HepG2 (cell line): Measurements from ENCODE around the gene HPCAL1. TPM values are rescaled to one million over a fixed set of nuclear protein-coding genes. Genes with fewer than 3 reads are reported as not detected.

Experiments used
- ATAC-seq: fragments of 200-7000 bp; cut with Tn5 transposase; 3 replicates; pipeline ENCODE4 v1.9.1; 2020; ENCODE audit warnings: mild to moderate bottlenecking, moderate library complexity
- BruUV-seq: library from RNA; stranded (reverse); fragments of 400-500 nt; replicated peaks from 2 replicates; lab custom pipeline; 2021; lab: Mats Ljungman, UMichigan
- CTCF ChIA-PET: fragments of 300-600 bp; formaldehyde crosslinking; extraction: SDS; loops from one replicate; lab custom pipeline; 2021; ENCODE audit warnings: low total read pairs, inconsistent platforms, low intra/inter-chr PET ratio; lab: Yijun Ruan, JAX
- POLR2A ChIA-PET: fragments of 350-600 bp; sonication (Branson Sonifier 250); formaldehyde crosslinking; loops from one replicate; lab custom pipeline; 2020; ENCODE audit warnings: antibody characterized with exemption, inconsistent platforms; lab: Yijun Ruan, JAX
- DNase-seq: peaks from one replicate; pipeline ENCODE4 v3.0.0-alpha.2; 2015; ENCODE audit warnings: low spot score
- FAIRE-seq: peaks from 3 replicates; lab custom pipeline; 2011; peaks lifted over from hg19 to GRCh38; lab: Jason Lieb, UNC
- H2AFZ ChIP-seq: one replicate; pipeline ENCODE4 v1.6.1; 2011; ENCODE audit warnings: low read length, inconsistent platforms
- H3K27ac ChIP-seq: fragments of 300-600 bp; 3 replicates; pipeline ENCODE4 v1.8.0; 2011; ENCODE audit warnings: mixed run types, mild to moderate bottlenecking, mixed read lengths, low read length, inconsistent platforms; ENCODE audit not compliant: insufficient read depth; ENCODE audit errors: extremely low read length
- H3K27me3 ChIP-seq, 2 experiments: fragments of 200-600 bp in 1 of 2; 2 replicates in 1 of 2; 3 replicates in 1 of 2; pipeline versions ENCODE4 v1.6.0 to v1.8.0; 2011; ENCODE audit warnings: low read length in 2 of 2, mild to moderate bottlenecking in 2 of 2, moderate library complexity in 2 of 2, inconsistent platforms in 1 of 2; ENCODE audit not compliant: insufficient read depth in 2 of 2, control insufficient read depth in 1 of 2
- H3K36me3 ChIP-seq, 2 experiments: fragments of 200-600 bp in 1 of 2; replicated peaks in 1 of 2; 2 replicates in 1 of 2; 3 replicates in 1 of 2; pipeline versions ENCODE4 v1.5.1 to v1.8.0; 2011; ENCODE audit warnings: low read length in 2 of 2, inconsistent platforms in 1 of 2; ENCODE audit not compliant: insufficient read depth in 2 of 2, control insufficient read depth in 1 of 2
- H3K4me1 ChIP-seq: 2 replicates; pipeline ENCODE4 v1.5.1; 2012; ENCODE audit warnings: low read length, inconsistent platforms; ENCODE audit not compliant: insufficient read depth
- H3K4me2 ChIP-seq: 2 replicates; pipeline ENCODE4 v1.6.0; 2011; ENCODE audit warnings: low read depth, low read length, inconsistent platforms
- H3K4me3 ChIP-seq, 3 experiments: fragments of 200-600 bp in 1 of 3; sonication (generic), shearing (Covaris generic) in 1 of 3; replicated peaks in 1 of 3; 2 replicates each; pipeline ENCODE4 v1.5.1; 2011 to 2016; ENCODE audit warnings: low read length in 3 of 3, inconsistent platforms in 2 of 3, low read depth in 2 of 3, mild to moderate bottlenecking in 2 of 3, control low read depth in 1 of 3, mixed read lengths in 1 of 3; ENCODE audit not compliant: insufficient read depth in 1 of 3
- H3K79me2 ChIP-seq: one replicate; pipeline ENCODE4 v1.6.1; 2011; ENCODE audit warnings: low read length, inconsistent platforms; ENCODE audit not compliant: insufficient read depth
- H3K9ac ChIP-seq: 2 replicates; pipeline ENCODE4 v1.6.0; 2011; ENCODE audit warnings: mild to moderate bottlenecking, low read depth, low read length, inconsistent platforms; ENCODE audit not compliant: insufficient read depth
- H3K9me3 ChIP-seq: 2 replicates; pipeline ENCODE4 v1.5.1; 2012; ENCODE audit warnings: mild to moderate bottlenecking, low read length
- H4K20me1 ChIP-seq: 2 replicates; pipeline ENCODE4 v1.6.0; 2011; ENCODE audit warnings: inconsistent platforms, mild to moderate bottlenecking, low read length, moderate library complexity; ENCODE audit not compliant: insufficient read depth
- ARNT2 ChIP-seq: sonication (generic); formaldehyde crosslinking; IDR thresholded peaks from 2 replicates; pipeline ENCODE4 v1.8.0; 2022; ENCODE audit warnings: mild to moderate bottlenecking, low read depth, missing genetic modification reagents, moderate library complexity
- ATF7 ChIP-seq, 2 experiments: fragments of 450-650 bp in 1 of 2; sonication (generic) in 1 of 2; formaldehyde crosslinking in 1 of 2; IDR thresholded peaks; 2 replicates each; pipeline versions ENCODE4 v1.4.0 to v1.6.1; 2016 to 2020; ENCODE audit warnings: antibody characterized with exemption in 1 of 2, mild to moderate bottlenecking in 1 of 2, missing genetic modification reagents in 1 of 2
- HBP1 ChIP-seq: IDR thresholded peaks from 2 replicates; pipeline ENCODE4 v1.6.1; 2016; ENCODE audit warnings: low read depth, control low read depth
- HNF4A ChIP-seq: sonication (generic); formaldehyde crosslinking; IDR thresholded peaks from 2 replicates; pipeline ENCODE4 v1.4.0; 2020; ENCODE audit warnings: missing genetic modification reagents
- HOXA3 ChIP-seq: sonication (generic); formaldehyde crosslinking; IDR thresholded peaks from 2 replicates; pipeline ENCODE4 v1.5.0; 2020; ENCODE audit warnings: missing genetic modification reagents
- SRY ChIP-seq: sonication (generic); formaldehyde crosslinking; IDR thresholded peaks from 2 replicates; pipeline ENCODE4 v1.8.0; 2022; ENCODE audit warnings: mild to moderate bottlenecking, missing genetic modification reagents
- THAP8 ChIP-seq: sonication (generic); formaldehyde crosslinking; IDR thresholded peaks from 2 replicates; pipeline ENCODE4 v1.5.1; 2020; ENCODE audit warnings: missing genetic modification reagents, mild to moderate bottlenecking, borderline replicate concordance
- ZBTB4 ChIP-seq: sonication (generic); formaldehyde crosslinking; IDR thresholded peaks from 2 replicates; pipeline ENCODE4 v1.4.0; 2020; ENCODE audit warnings: missing genetic modification reagents, mild to moderate bottlenecking, borderline replicate concordance
- ZFAT ChIP-seq: sonication (generic); formaldehyde crosslinking; conservative IDR thresholded peaks from 2 replicates; pipeline ENCODE4 v1.8.1; 2023; ENCODE audit warnings: missing genetic modification reagents, inconsistent platforms
- ZFP82 ChIP-seq: sonication (generic); formaldehyde crosslinking; IDR thresholded peaks from 2 replicates; pipeline ENCODE4 v1.5.1; 2020; ENCODE audit warnings: mild to moderate bottlenecking, missing genetic modification reagents, borderline replicate concordance
- ZMYM3 ChIP-seq: sonication (generic); formaldehyde crosslinking; IDR thresholded peaks from 2 replicates; pipeline ENCODE4 v1.5.1; 2020; ENCODE audit warnings: mild to moderate bottlenecking, missing genetic modification reagents
- ZNF577 ChIP-seq: sonication (generic); formaldehyde crosslinking; IDR thresholded peaks from 2 replicates; pipeline ENCODE4 v1.4.0; 2020; ENCODE audit warnings: mild to moderate bottlenecking, low read depth, missing genetic modification reagents, borderline replicate concordance
- ZNF768 ChIP-seq: sonication (generic); formaldehyde crosslinking; IDR thresholded peaks from 2 replicates; pipeline ENCODE4 v1.4.0; 2020; ENCODE audit warnings: missing genetic modification reagents
- ZNF780A ChIP-seq: sonication (generic); formaldehyde crosslinking; IDR thresholded peaks from 2 replicates; pipeline ENCODE4 v1.8.0; 2022; ENCODE audit warnings: mild to moderate bottlenecking, missing genetic modification reagents, moderate library complexity
- ZNF839 ChIP-seq: sonication (generic); formaldehyde crosslinking; IDR thresholded peaks from 2 replicates; pipeline ENCODE4 v1.4.0; 2020; ENCODE audit warnings: missing genetic modification reagents, mild to moderate bottlenecking, borderline replicate concordance
- WGBS: methylation state at CpG from one replicate; pipeline ENCODE4 v1.1.6; 2017; ENCODE audit warnings: low lambda C conversion rate; 5-methylcytosine and 5-hydroxymethylcytosine counted together
- in situ Hi-C: cut with HindIII; loops from 2 replicates; pipeline ENCODE4 v1.10.0; 2017; ENCODE audit warnings: low pct_unique_long_range_greater_than_20kb; ENCODE audit not compliant: extremely low pct_ligation_motif_present
- intact Hi-C: fragments of 100-400 bp; cut with micrococcal nuclease; formaldehyde crosslinking; loops from one replicate; pipeline ENCODE4 v1.10.0; 2022; ENCODE audit not compliant: unreplicated experiment
- polyA plus RNA-seq, 8 experiments: library from polyadenylated mRNA; depleted of rRNA in 3 of 8; stranded (reverse) in 7 of 8; unstranded in 1 of 8; fragments of >200 nt; fragmentation: Illumina TruSeq in 4 of 8; extraction: Trizol in 4 of 8; gene quantifications; 2 replicates each; pipeline versions ENCODE4 v1.2.1 to v1.2.3, GENCODE V29; 2011 to 2016; ENCODE audit warnings: low read depth in 4 of 8, missing spikeins in 1 of 8, mixed read lengths in 1 of 8; ENCODE audit not compliant: insufficient read depth in 1 of 8
- total RNA-seq, 5 experiments: library from RNA; depleted of rRNA; stranded (reverse); fragments of >200 nt; fragmentation: Illumina TruSeq; extraction: Trizol; gene quantifications; 2 replicates each; pipeline ENCODE4 v1.2.3, GENCODE V29; 2016; ENCODE audit warnings: low read depth in 1 of 5

HPCAL1 gene
- total and polyA plus RNA-seq, 2 of the 13 experiments (the other 11 are each of a cell fraction or from before 2014, with no cell fraction given): 29.5 to 29.9 TPM

GRCh38 chr2:10402653-10403215 is 100.0 kb downstream of the HPCAL1 start:
- Histone ChIP-seq H3K4me3 (no peak overlapping the region), H3K27ac (peak overlapping the region; percentile 5), H3K4me2 (no peak overlapping the region), H2AFZ (no peak overlapping the region), H3K9ac (no peak overlapping the region), H3K79me2 (no peaks in the 10 kb centered on the region), H3K27me3 (no peaks in the 10 kb centered on the region), H4K20me1 (no peaks in the 10 kb centered on the region), H3K4me1 (peaks cover 44% of the 10 kb centered on the region), H3K9me3 (no peaks in the 10 kb centered on the region), H3K36me3 (peaks cover 4 to 6% of the 10 kb centered on the region in 2 experiments; a peak in 3 of 5 replicates)
- DNase-seq: no peak
- BruUV-seq: no TSS peak
- WGBS: 90% methylated on average over 8 of the region's 8 CpGs
- ATAC-seq: no peak
- POLR2A ChIA-PET: interaction anchor here (1.1 to 2.8 kb wide), 4 partner anchors 10 to 100 kb away, joined by 3 to 18 read pairs (median 7); partner anchors contain the start of gene HPCAL1
- intact Hi-C loops (loop anchor here (10.0 kb wide), 1 partner anchor 278 kb away; the partner anchor contains the start of gene RRM2), in situ Hi-C loops (loop anchor here (5.0 kb wide), 1 partner anchor 35 kb away; no protein-coding TSS in a partner anchor)
- CTCF ChIA-PET: no interaction called here
- TF ChIP-seq ZBTB4 (CRISPR knock-in tag): no peak
- peak; percentile 33; the same call in 1 of the 2 replicates for TF ChIP-seq HNF4A (CRISPR knock-in tag)
- no peak for TF ChIP-seq ZNF839 (CRISPR knock-in tag)
- TF ChIP-seq ZNF780A (CRISPR knock-in tag): no peak
- TF ChIP-seq THAP8 (CRISPR knock-in tag): no peak
- TF ChIP-seq HOXA3 (CRISPR knock-in tag): peak; percentile 55; the same call in 1 of the 2 replicates
- TF ChIP-seq HBP1 (CRISPR knock-in tag): no peak
- no peak for TF ChIP-seq SRY (CRISPR knock-in tag)
- no peak for TF ChIP-seq ZFP82 (CRISPR knock-in tag)
- no peak for TF ChIP-seq ZFAT (CRISPR knock-in tag)
- TF ChIP-seq ATF7 (IDR thresholded peaks at IDR 0.05): no peak
- no peak for TF ChIP-seq ATF7 (CRISPR knock-in tag; IDR thresholded peaks at IDR 0.05)
- TF ChIP-seq ZNF577 (CRISPR knock-in tag): no peak
- TF ChIP-seq ZNF768 (CRISPR knock-in tag): peak; percentile 51; the same call in 1 of the 2 replicates
- TF ChIP-seq ARNT2 (CRISPR knock-in tag): no peak
- TF ChIP-seq ZMYM3 (CRISPR knock-in tag): no peak
- peak; percentile 28 for FAIRE-seq
